Limb (tissue), 2 donors: ENCODE measurements around the gene SRSF10.
"Not testable (repeated sequence)": the region's sequence is repeated elsewhere in the genome, so short reads cannot be mapped to it uniquely, and the experiment has no call there.

Experiments
- DNase-seq, 2 donors: peaks; one replicate each; pipeline ENCODE4 v3.0.0-alpha.2; 2016; ENCODE audit errors: extremely low spot score in 2 of 2

Gene SRSF10

GRCh38 chr1:23997812-23998211, 17.7 kb upstream of the SRSF10 start:
- DNase-seq = peak in 1 of 2 donors; percentile 53

- DNase-seq = no peak
Measured at GRCh38 chr1:23996700-23997229, 16.6 kb upstream of the SRSF10 start.

DNA sequence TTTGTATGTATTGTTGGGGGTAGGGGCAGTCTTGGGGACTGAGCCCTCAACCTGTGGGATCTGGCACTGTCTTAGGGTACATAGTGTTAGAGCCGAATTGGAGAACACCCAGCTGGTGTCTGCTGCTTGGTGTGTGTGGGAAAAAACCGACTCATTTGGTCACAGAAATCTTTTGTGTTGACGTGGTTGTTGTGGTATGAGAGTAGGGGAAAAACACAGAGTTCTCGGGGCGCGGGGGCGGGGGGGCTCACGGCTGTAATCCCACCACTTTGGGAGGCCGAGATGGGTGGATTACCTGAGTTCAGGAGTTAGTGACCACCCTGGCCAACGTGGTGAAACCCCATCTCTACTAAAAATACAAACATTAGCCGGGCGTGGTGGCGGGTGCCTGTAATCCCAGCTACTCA, 15.3 kb upstream of the SRSF10 start:
- no peak for DNase-seq

- not testable (repeated sequence) for DNase-seq
Measured at GRCh38 chr1:23992011-23992410, 11.9 kb upstream of the SRSF10 start.

- no peak for DNase-seq
Measured at GRCh38 chr1:23989263-23989662, 9.1 kb upstream of the SRSF10 start.

DNA sequence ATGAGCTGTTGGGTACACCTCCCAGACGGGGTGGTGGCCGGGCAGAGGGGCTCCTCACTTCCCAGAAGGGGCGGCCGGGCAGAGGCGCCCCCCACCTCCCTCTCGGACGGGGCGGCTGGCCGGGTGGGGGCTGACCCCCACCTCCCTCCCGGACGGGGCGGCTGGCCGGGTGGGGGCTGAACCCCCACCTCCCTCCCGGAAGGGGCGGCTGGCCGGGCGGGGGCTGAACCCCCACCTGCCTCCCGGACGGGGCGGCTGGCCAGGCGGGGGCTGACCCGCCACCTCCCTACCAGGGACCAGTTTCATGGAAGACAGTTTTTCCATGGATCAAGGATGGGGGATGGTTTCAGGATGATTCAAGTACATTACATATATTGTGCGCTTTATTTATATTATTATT, 6.9 kb upstream of the SRSF10 start:
- not testable (repeated sequence) for DNase-seq

GRCh38 chr1:23984417-23985186, 4.5 kb upstream of the SRSF10 start:
- peak; percentile 58 to 77 for DNase-seq

DNA sequence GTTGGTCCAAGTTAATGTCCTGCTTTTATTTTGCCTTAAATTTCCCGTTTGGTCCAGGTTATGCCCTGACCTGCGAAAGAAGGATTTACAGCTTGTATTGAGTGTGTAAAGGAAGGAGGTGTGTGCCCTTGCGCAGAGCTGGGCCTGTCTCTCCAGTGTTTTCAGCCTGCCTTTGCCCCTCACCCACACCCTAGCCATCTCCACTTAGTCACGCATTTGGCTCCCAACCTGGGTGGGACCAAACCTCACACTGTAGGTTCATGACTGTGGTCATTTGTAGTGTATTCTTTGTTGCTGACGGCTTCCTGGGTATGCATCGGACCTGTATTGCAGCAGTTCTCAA, 572 bp upstream of the SRSF10 start:
- DNase-seq = peak in 1 of 2 donors; percentile 54

GRCh38 chr1:23979387-23979880, 693 bp downstream of the SRSF10 start:
- no peak for DNase-seq

DNA sequence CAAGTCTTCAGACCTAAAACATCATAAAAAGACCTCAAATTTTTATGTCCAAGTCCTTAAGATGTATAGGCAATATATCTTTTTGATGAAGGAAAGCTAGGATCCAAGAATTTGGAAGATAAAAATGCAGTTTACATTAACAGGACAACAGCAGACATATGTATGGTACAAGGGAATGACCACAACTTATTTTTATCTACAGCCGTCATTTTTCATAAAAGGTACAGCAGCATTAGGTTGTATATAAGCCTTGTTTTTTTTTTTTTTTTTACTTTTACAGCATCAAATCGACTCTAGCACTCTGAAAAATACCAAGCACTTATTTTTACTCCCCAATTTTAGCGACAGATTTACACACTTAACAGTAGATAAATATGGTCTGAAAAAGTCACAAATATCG, 1.3 kb downstream of the SRSF10 start:
- no peak for DNase-seq

- no peak for DNase-seq
Measured at GRCh38 chr1:23977854-23978191, 2.3 kb downstream of the SRSF10 start.

DNA sequence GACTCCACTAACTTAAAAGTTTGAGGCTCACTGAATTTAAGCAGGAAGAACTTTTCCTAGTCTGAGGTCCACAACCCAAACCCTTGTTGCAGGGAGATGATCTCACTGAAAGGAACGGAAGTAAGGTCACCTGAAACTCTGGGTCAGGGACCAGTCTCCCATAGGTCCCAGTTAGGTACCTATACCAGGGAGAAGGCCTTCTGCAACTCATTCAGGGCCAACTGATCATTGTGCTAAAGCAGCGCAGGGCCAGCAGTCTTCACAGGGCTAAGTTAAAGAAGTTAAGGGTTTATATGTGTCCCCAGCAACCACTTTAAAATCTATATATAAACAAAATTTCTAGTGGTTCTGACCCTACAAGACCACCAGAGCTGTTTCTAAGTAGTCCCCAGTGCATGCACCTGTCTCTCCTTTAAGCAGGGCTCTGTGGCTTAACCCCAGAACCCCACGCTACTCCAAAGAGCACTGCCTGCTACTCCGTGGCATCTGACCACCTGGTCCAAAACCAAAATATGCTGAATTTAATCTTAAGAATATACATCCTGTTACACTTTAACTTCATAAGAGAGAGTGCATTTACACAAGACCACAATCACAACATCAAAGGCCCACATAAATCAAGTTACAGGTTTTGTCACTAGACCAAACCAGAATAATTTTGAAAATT, 2.8 kb downstream of the SRSF10 start:
- DNase-seq = no peak

- DNase-seq = no peak
Measured at GRCh38 chr1:23967871-23968270, 12.3 kb downstream of the SRSF10 start.

DNA sequence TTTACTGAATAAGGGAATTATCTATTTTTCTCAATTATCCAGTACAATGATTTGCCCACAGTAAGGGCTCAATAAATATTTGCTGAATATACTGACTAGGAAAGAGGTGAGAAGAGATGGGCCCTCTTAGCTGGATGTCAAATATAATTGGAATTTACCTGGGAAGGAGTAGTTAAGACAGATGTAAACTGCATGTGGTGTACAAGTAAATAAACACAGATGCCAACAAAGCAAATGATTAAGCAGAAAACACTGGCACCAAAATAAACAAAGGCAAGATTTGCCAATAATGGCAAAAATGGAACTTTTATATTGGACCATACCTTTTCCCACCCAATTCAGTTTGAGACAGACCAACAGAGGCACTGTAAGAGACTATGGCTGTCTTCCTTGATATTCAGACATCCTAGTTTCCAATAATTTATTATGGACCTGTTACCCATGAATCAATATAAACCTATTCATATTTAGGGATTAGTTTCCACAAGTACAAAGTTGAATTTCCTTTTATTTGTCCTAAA, 13.1 kb downstream of the SRSF10 start:
- no peak for DNase-seq

GRCh38 chr1:23964790-23965740, 15.1 kb downstream of the SRSF10 start:
- no peak for DNase-seq

GRCh38 chr1:23964235-23964668, 15.9 kb downstream of the SRSF10 start:
- no peak for DNase-seq

- no peak for DNase-seq
Measured at GRCh38 chr1:23963617-23964234, 16.4 kb downstream of the SRSF10 start.

DNA sequence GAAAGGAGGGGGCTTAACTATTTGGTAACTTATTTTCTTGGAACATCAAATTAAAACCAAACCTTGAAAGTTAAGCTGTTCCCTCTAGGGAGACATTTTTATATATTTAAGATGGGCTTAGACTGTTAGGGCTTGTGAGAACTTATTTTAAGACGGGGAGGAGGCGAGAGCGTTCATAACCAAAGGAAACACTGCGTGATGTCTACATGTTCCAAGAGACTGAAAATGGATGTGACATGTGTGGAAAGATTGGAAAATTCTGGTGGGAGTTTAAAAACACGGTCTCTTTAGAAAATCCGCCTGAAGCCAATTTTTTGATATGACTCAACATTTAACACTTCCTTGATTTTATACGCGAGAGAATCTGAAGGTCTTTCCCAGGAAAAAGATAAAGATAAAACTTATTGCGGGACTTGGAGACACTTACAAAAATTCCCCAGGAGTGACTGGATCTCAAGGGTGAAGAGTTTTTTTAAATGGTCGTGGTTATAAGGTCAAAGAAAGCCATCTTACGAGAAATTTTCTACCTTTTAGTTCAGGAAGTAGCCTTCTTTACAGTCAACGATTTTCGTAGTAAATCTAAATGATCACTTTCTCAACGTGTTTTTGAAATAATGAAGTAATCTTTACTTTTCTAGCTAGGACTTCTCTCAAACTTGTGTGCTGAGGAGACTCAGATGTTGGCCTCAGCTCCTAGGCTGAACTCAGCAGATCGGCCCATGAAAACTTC, 19.7 kb downstream of the SRSF10 start:
- DNase-seq = no peak

DNA sequence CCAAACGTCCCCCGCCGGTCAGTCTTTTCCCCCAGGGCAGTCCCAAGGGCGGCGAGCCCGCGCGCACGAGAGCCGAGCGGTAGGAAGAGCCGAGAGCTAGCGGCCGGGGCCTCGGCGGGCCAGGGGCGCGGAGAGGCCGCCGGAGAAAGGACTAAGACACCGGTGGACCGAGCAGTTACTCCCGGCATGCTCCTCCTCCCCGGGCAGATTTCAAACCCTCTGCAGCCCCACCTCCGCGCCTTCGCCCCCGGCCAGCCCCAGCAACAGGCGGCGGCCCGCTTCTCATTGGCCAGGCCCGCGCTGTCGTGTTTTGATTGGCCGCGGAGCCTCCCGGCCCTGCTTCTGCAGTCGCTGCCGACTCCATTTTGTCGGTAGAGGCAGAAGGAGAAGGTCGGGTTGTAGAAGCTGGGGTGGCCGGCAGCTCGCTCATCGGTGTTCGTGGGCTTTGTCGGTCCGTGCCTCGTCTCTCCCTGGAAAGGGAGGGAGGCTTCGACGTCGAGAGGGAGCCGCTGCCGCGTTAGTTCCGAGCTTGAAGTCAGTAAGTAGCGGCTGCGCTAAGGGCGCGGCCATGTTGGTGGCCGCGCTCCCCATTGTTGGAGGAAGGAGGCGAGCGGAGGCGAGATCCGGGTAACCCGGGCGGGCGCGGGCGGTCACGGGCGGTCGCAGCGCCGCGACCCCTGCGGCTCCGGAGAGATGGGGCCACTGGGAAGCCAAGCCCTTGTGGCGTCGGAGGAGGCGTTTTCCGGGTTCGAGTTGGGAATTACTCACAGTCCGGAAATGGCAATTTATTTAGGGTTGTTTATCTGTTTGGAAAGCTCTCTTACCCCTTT, 20.5 kb downstream of the SRSF10 start, which contains the start of gene PNRC2:
Gene PNRC2 (plus strand): TSS at position 368 of the 830 bp plus-strand sequence. CDS start 1,630 bp downstream, outside the sequence.
- DNase-seq = peak; percentile 96 to 99
